Bronchial smooth muscle cell (primary cell): ENCODE data around the gene UST. TPM values are rescaled to one million over a fixed set of nuclear protein-coding genes. Genes with fewer than 3 reads are reported as not detected.

Experiments used
- total RNA-seq: library from RNA; depleted of rRNA; stranded (reverse); fragments of >200 nt; gene quantifications from 2 replicates; pipeline ENCODE4 v1.2.1, GENCODE V29; 2014

Gene UST, protein sequence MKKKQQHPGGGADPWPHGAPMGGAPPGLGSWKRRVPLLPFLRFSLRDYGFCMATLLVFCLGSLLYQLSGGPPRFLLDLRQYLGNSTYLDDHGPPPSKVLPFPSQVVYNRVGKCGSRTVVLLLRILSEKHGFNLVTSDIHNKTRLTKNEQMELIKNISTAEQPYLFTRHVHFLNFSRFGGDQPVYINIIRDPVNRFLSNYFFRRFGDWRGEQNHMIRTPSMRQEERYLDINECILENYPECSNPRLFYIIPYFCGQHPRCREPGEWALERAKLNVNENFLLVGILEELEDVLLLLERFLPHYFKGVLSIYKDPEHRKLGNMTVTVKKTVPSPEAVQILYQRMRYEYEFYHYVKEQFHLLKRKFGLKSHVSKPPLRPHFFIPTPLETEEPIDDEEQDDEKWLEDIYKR
- 15.1 and 15.9 TPM in 2 replicates for total RNA-seq

DNA sequence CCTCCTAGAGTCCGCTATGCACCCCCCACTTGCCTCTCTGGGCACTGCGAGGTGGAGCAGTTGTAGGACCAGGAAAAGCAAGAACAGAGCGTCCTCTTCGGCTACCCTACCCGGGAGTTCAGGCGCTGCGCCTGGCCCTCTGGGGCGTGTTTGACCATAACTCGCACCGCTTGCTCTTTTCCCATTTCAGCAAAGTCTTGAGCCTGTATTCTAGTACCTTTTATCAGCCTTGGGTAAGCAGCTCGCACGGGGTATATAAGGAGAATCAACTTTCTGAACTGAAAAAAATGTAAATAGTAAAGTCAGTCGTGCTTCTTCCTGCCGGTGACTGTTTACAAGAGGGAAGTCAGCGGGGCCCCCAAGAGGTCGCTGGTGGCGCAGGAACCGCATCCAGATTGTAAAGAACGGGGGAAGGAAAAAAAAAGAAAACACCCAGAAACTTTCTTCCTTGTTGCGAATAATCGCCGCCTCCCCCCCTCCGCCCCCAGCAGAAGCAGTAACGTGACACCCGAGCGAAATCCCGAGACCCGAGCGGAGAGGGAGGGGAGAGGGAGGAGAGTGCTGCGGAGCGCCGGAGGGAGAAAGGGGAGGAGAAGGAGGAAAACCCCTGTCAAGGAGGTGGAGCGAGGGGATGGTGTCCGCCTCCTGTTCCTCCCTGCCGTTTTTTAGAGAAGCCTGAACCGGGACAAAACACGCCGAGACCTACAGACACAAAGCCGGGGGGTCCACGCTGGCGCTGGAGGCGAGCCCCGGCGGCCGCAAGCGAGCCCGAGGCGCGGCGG, at the start of gene UST:
TSS of gene UST (plus strand) at position 668 of the 782 bp plus-strand sequence. CDS start 401 bp downstream, outside the sequence.

